Gastrocnemius medialis (tissue), 4 donors: Measurements from ENCODE around the gene RGS11.

ENCODE experiments used
- CTCF ChIP-seq, 5 experiments: fragments of 450-650 bp in 3 of 5; fragments of 200-600 bp in 2 of 5; sonication (generic) in 2 of 5; IDR thresholded peaks in 4 of 5; conservative IDR thresholded peaks in 1 of 5; 1 replicate in 4 of 5; 2 replicates in 1 of 5; pipeline ENCODE4 v1.5.1; 2016 to 2019; ENCODE audit warnings: antibody characterized with exemption in 5 of 5, mild to moderate bottlenecking in 3 of 5, moderate library complexity in 3 of 5
- POLR2A ChIP-seq, 2 donors: fragments of 450-650 bp; IDR thresholded peaks; one replicate each; pipeline ENCODE4 v1.6.1; 2017; ENCODE audit warnings: antibody characterized with exemption in 2 of 2, mild to moderate bottlenecking in 2 of 2, moderate library complexity in 2 of 2

GRCh38 chr16:316741-317464 is 41.2 kb upstream of the RGS11 start:
- TF ChIP-seq CTCF (IDR thresholded peaks at IDR 0.05 in 4 of 5, conservative IDR thresholded peaks at IDR 0.05 in 1 of 5) (no peak), POLR2A (IDR thresholded peaks at IDR 0.05) (no peak)
